HG02610 (cell line): Measurements from ENCODE around the gene CFAP221.

Experiments
- ATAC-seq: cut with Tn5 transposase; IDR thresholded peaks from one replicate; pipeline ENCODE4 v1.9.1; 2021; ENCODE audit warnings: mild to moderate bottlenecking, moderate library complexity; ENCODE audit not compliant: unreplicated experiment

CFAP221 gene

GRCh38 chr2:119536211-119536610 is 8.0 kb upstream of the CFAP221 start:
- no peak for ATAC-seq

- no peak for ATAC-seq
Observed at GRCh38 chr2:119536707-119537106, 7.5 kb upstream of the CFAP221 start.

GRCh38 chr2:119537792-119538191 is 6.5 kb upstream of the CFAP221 start:
- ATAC-seq = no peak

GRCh38 chr2:119541476-119541875 is 2.8 kb upstream of the CFAP221 start:
- no peak for ATAC-seq

GRCh38 chr2:119544939-119545475 is 758 bp downstream of the CFAP221 start:
- ATAC-seq = no peak

GRCh38 chr2:119545754-119546446 is 1.7 kb downstream of the CFAP221 start:
- ATAC-seq = no peak

GRCh38 chr2:119546447-119546767 is 2.2 kb downstream of the CFAP221 start:
- no peak for ATAC-seq

- no peak for ATAC-seq
Observed at GRCh38 chr2:119548516-119549120, 4.4 kb downstream of the CFAP221 start.

GRCh38 chr2:119549241-119549640 is 5.0 kb downstream of the CFAP221 start:
- ATAC-seq = no peak

GRCh38 chr2:119550346-119550745 is 6.1 kb downstream of the CFAP221 start:
- ATAC-seq = no peak

- ATAC-seq = no peak
Observed at GRCh38 chr2:119550856-119551255, 6.6 kb downstream of the CFAP221 start.

- no peak for ATAC-seq
Observed at GRCh38 chr2:119552902-119553301, 8.7 kb downstream of the CFAP221 start.

- ATAC-seq = no peak
Observed at GRCh38 chr2:119553687-119554344, 9.6 kb downstream of the CFAP221 start.

- no peak for ATAC-seq
Observed at GRCh38 chr2:119565481-119565880, 21.2 kb downstream of the CFAP221 start.

- ATAC-seq = no peak
Observed at GRCh38 chr2:119567292-119567691, 23.0 kb downstream of the CFAP221 start.

GRCh38 chr2:119574108-119574815 is 30.0 kb downstream of the CFAP221 start:
- peak; percentile 100 for ATAC-seq

GRCh38 chr2:119574864-119575263 is 30.6 kb downstream of the CFAP221 start:
- no peak for ATAC-seq

- ATAC-seq = no peak
Observed at GRCh38 chr2:119575439-119575838, 31.2 kb downstream of the CFAP221 start.

- no peak for ATAC-seq
Observed at GRCh38 chr2:119579424-119580295, 35.4 kb downstream of the CFAP221 start.

- no peak for ATAC-seq
Observed at GRCh38 chr2:119580550-119581072, 36.4 kb downstream of the CFAP221 start.
